ENCODE measurements around the gene KLF16.
"Not testable (repeated sequence)": the region's sequence is repeated elsewhere in the genome, so short reads cannot be mapped to it uniquely, and the experiment has no call there.

The KLF16 gene

DNA sequence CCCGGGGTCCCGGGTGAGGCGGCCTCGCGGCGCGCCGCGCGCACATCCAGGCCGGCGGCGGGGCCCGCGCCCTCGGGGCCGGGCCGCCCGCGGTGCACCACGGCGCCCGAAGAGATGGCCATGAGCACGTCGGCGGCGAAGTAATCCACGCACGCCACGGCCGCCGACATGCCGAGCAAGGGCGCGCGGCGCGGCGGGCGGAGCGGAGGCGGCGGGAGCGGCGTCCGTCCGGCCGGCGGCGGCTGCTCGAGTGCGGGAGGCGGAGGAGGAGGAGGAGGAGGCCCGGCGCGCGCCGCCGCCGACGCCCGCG lies at the start of gene KLF16:
KLF16 (minus strand) TSS at position 252 of the 310 bp plus-strand sequence; CDS start at position 170, 82 bp downstream.
- DNase-seq (ENCODE audit: low read depth), result no peak

DNA sequence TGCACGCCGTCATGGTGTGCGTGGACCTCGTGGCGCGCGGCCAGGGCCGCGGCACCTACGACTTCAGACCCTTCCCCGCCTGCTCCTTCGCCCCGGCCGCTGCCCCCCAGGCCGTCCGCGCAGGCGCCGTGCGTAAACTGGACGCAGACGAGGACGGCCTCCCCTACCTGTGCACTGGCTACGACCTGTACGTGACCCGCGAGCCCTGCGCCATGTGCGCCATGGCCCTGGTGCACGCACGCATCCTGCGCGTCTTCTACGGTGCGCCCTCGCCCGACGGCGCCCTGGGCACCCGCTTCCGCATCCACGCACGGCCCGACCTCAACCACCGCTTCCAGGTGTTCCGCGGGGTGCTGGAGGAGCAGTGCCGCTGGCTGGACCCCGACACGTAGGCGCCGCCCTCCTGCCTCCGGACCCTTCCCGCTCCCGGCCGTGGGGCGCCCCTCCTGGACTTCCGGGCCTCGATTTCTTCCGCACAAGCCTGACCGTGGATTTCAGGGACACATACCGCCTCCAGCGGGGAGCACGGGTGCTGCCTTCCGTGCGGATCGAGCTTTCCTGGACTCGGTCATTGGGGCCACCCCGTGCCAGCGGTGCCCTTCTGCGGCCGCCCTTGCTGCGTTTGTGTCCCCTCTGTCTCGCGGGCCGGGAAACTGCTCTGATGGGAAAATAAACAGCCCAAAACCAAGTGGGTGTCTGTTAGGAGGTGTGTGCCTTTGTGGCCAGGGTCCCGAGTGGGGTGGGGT lies 49.6 kb upstream of the KLF16 start:
- DNase-seq (ENCODE audit: low read depth), result no peak

DNA sequence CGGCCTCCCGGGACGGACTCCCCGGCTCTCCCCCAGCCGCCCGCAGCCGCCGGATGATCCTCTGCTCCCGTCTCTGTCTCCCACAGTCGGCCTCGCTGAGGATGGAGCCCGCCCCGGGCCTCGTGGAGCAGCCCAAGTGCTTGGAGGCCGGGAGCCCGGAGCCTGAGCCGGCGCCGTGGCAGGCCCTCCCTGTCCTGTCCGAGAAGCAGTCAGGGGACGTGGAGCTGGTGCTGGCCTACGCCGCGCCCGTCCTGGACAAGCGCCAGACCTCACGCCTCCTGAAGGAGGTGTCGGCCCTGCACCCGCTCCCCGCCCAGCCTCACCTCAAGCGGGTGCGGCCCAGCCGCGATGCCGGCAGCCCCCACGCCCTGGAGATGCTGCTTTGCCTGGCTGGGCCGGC lies 48.6 kb upstream of the KLF16 start:
- DNase-seq (ENCODE audit: low read depth), result no peak

DNA sequence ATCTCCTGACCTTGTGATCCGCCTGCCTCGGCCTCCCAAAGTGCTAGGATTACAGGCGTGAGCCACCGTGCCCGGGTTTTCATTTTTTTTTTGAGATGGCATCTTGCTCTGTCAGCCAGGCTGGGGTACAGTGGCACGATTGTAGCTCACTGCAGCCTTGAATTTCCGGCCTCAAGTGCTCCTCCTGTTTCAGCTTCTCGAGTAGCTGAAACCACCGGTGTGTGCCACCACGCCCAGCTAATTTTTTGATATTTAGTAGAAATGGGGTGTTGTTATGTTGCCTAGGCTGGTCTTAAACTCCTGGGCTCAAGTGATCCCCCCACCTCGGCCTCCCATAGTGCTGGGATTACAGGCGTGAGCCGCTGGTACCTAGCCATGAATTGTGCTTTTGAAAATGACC lies 47.7 kb upstream of the KLF16 start:
- DNase-seq (ENCODE audit: low read depth), result no peak

DNA sequence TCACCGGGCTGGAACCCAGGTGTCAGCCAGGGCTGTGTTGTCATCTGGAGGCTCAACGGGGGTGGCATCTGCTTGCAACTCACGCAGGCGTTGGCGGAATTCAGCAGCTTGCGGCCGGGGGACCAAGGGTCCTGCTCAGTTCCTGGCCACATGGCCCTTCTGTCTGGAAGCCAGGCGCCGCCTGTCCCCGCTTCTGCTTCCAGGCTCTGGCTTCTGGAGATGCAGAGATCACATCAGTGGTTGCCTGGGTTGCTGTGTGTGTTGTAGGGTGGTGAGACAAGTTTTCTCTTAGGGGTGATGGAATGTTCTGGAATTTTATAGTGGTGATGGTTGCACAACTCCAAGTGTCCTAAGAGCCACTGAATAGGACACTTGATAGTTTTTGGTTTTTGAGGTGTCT lies 46.8 kb upstream of the KLF16 start:
- no peak for DNase-seq (ENCODE audit: low read depth)

DNA sequence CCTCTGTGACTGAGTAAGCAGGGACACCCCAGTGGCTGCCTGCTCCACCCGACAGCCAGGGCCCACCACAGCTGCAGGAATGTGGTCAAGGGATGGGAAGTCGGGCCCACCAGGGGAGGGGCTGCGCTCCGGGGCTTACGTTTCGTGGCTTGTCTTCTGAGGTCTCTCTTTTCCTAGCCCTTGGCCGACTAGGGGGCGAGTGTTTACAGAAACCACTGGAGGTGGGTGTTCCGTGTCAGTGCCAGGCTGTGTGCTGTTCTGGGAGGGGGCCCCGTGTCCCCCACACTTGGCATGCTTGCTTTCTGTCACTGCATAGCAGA lies 46.3 kb upstream of the KLF16 start:
- DNase-seq (ENCODE audit: low read depth), result no peak

DNA sequence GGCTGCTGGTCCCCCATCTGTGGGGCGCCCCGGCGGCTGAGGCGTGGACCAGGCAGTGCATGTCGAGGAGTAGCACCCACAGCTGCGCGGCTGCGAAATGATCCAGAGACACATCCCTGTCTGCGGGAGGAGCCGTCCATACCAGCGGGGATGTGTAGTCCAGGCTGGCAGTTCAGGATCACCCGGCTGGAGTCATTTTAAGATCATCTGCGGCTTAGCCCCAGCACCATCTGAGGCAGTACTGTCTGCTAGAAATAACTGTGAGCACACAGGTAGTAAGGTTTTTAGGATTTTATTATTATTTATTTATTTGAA lies 44.9 kb upstream of the KLF16 start:
- no peak for DNase-seq (ENCODE audit: low read depth)

DNA sequence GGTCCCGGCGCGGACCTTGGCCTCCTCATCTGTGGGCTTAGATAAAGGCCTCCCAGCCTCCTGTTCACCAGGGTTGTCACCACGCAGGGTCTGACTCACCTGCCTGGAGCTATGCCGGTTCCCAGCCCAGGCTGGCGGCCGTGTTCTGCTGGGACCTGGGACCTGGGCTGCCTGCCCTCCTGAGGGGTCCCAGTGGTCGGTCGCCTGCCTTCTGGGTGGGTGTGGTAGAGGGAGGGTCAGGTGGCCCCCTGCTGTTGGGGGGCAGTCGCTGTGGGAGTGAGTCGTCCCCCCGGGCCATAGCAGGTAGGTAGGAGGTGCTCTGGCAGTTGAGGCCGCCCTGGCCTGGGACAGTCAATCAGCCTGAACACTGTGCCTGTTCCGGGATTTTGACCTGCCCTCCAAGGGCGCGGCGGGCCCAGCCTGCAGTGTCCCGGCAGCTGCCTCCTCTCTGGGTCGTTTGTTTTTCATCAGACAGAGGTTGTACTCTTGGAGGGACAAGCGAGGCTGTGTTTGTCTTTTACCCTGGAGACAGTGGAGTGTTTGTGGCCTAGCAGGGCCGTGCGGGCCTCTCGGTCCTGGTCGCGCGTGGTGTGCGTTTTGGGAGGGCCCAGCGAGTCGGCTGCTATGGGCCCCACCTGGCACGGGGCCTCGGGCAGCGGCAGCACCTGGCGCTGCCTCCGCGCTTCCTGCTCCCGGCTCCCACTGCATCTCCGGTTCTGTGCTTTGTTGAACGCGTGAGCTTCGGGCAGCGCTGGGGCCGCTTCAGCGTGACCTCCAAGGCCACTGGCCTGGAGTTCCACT lies 44.4 kb upstream of the KLF16 start:
- DNase-seq (ENCODE audit: low read depth), result no peak

DNA sequence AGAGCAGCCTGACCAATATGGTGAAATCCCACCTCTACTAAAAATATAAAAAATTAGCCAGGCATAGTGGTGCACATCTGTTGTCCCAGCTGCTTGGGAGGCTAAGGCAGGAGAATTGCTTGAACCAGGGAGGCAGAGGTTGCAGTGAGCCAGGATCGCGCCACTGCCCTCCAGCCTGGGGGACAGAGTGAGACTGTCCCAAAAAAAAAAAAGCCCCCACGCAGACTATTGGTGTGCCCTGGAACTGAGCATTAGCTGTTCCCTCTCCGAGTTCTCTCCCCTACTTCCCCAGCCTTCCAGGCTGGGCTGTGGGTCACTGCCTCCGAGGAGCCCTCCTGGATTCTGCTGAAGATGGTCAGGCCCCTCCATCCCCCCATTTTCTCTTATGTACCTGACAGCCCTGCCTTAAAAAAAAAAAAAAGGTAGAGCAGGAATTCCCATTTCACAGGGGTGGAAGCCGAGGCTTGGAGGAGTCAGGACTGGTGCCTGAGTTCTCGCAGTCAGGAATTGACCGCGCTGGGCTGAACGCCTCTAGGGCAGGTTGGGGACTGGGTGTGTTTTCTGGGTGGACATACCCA lies 43.7 kb upstream of the KLF16 start:
- DNase-seq (ENCODE audit: low read depth), result no peak

DNA sequence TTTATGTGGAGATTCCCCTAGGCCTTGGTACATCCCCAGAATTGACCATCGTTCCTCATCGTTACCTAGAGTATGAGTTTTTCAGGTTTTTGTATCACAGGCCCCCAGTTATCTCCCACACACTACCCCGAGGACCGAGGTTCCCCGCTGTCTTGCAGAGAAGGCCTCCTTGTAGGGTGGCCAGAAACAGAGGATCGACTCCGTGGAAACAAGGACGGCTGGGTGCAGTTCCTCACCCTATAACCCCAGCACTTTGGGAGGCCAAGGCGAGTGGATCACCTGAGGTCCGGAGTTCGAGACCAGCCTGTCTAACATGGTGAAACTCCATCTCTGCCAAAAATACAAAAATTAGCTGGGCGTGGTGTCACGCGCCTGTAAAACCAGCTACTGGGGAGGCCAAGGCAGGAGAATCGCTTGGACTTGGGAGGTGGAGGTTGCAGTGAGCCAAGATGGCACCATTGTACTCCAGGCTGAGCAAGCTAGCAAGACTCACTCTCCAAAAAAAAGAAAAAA lies 42.5 kb upstream of the KLF16 start:
- no peak for DNase-seq (ENCODE audit: low read depth)

DNA sequence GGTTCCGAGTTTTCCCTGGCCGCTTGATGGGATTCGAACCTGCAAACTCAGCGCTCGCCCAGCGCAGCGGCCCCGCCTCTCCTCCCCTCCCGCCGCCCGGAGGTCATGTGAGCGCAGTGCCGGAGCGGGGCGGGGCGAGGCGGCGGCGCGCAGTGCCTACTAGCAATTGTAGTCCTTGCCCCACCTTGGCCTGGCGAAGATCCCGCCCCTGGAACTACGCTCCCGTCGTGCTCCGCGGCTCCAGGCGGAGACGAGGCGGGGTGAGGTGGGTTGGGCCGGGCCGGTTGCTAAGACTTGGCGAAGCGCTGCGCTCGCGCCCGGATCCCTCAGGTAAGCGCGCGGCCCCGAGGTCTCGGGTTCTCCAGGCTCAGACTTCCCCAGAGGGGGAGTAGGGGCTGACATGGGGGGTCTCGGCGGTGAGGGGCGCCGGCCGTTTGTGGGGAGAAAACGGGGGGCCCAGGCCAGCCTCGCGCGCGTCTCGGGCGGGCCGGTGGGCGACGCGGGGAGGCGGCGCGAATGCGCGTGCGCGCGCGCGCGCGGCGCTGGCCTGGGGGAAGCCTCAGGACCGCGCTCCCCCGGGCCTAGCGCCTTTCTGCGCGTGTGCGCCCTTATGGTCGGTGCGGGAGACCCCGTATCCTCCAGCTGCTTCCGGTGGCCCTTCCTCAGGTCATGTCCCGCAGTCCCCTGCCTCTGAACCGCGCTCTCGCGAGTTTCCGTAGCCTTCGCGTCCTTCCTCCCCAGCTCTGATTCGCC lies 41.9 kb upstream of the KLF16 start, which contains the start of the genes ADAT3 and SCAMP4:
ADAT3 (plus strand) TSS at position 290 of the 753 bp plus-strand sequence. CDS start 6,649 bp downstream, outside the sequence.
SCAMP4 (plus strand) TSS at position 290 of the 753 bp plus-strand sequence. CDS start 9,621 bp downstream, outside the sequence.
- DNase-seq (ENCODE audit: low read depth), result peak; percentile 97

DNA sequence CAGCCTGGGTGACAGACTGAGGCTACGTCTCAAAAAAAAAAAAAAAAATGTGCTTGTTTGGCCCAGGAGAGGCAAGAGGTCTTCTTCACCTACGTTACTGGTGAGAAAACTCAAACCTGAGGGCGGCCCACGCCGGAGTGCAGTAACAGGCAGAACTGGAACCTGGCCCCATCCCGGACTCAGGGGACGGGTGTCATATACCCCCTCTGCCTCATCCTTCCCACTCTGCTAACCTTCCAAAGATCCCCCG lies 41.4 kb upstream of the KLF16 start:
- DNase-seq (ENCODE audit: low read depth), result no peak

DNA sequence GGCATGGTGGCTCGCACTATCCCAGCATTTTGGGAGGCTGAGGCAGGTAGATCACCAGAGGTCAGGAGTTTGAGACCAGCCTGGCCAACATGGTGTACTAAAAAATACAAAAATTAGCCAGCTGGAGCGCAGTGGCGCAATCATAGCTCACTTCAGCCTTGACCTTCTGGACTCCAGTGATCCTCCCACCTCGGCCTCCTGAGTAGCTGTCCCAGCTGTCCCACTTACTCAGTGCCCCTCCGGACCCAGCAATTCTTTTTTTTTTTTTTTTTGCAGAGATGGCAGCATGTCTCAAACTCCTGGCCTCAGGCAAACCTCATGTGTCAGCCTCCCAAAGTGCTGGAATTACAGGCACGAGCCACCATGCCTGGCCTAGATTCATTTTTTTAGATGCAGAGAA lies 39.5 kb upstream of the KLF16 start:
- no peak for DNase-seq (ENCODE audit: low read depth)

DNA sequence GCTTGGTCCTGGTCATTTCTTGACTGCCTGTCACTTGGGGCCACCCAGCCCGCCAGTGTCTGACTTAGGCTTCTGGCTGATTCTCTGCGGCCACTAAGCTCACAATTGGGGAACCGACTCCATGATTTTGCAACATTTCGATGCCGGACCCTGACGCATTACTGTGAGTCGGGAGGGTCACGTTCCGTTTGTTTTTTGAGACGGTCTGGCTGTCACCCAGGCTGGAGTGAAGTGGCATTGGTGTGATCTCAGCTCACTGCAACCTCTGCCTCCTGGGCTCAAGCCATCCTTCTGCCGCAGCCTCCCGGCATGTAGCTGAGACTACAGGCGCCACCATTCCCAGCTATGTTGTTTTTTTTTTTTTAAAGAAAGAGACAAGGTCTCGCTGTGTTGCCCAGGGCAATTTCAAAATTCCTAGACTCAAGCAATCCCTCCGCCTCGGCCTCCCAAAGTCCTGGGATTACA lies 38.6 kb upstream of the KLF16 start:
- DNase-seq (ENCODE audit: low read depth), result no peak

DNA sequence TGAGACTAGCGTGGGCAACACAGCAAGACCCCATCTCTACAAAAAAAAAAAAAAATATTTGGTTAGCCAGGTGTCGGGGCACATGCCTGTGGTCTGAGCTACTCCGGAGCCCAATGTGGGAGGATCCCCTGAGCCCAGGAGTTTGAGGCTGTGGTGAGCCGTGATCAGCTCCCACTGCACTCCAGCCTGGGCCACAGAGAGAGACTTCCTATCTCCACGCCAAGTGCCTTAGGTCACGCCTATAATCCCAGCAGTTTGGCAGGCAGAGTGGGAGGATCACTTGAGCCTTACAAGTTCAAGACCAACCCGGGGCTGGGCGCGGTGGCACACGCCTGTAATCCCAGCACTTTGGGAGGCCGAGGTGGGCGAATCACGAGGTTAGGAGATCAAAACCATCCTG lies 33.1 kb upstream of the KLF16 start:
- DNase-seq (ENCODE audit: low read depth), result no peak

DNA sequence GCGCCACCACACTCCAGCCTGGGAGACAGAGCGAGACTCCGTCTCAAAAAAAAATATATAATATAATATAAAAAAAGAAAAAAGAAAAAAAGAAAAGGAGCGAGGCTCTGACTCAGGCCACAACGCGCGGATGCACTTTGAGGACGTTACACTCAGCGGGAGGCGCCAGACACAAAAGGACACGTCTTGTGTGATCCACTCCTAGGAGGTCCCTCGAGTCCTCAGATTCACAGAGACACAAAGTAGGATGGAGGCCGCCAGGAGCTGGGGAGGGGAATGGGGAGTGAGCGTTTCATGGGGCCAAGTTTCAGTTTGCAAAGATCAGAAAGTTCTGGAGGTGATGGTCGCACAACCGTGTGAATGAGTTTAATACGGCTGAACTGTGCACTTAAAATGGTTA lies 30.4 kb upstream of the KLF16 start:
- no peak for DNase-seq (ENCODE audit: low read depth)

DNA sequence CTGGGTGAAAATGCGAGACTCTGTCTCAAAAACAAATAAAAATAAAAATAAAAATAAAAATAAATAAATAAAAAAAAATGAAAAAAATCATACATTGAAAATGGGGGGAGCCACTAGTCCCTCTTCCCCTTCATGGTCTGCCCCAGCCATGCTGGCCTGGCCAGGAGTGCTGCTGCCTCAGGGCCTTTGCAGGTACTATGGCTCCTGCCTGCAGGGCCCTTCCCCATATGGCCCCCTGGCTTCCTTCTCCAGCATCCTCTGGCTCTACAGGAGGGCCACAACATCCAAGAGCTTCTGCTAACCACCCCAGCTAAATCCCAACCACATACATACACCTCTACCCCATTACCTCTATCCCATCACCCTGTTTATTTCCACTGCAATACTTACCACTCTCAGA lies 26.5 kb upstream of the KLF16 start:
- DNase-seq (ENCODE audit: low read depth), result no peak

DNA sequence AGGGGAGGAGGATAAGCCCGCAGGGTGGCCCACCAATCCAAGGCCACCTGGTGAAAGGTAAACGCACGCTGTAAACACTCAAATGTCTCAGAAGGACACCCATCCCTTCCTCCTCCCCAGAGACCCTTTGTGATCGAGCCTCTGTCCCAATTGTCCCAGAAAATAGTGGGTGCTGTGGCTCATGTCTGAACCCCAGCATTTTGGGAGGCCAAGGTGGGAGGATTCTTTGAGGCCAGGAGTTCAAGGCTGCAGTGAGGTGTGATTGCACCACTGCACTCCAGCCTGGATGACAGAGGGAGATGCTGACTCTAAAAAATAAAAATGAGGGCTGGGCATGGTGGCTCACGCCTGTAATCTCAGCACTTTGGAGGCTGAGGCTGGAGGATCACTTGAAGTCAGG lies 25.0 kb upstream of the KLF16 start:
- no peak for DNase-seq (ENCODE audit: low read depth)

DNA sequence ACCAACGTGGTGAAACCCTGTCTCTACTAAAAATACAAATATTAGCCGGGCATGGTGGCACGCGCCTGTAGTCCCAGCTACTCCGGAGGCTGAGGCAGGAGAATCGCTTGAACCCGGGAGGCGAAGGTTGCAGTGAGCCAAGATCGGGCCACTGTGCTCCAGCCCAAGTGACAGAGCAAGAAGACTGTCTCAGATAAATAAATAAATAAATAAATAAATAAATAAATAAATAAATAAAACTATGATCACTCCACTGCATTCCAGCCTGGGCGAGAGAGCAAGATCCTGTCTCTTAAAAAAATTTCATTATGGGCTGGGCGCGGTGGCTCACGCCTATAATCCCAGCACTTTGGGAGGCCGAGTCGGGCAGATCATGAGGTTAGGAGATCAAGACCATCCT lies 23.0 kb upstream of the KLF16 start:
- not testable (repeated sequence) for DNase-seq (ENCODE audit: low read depth)

DNA sequence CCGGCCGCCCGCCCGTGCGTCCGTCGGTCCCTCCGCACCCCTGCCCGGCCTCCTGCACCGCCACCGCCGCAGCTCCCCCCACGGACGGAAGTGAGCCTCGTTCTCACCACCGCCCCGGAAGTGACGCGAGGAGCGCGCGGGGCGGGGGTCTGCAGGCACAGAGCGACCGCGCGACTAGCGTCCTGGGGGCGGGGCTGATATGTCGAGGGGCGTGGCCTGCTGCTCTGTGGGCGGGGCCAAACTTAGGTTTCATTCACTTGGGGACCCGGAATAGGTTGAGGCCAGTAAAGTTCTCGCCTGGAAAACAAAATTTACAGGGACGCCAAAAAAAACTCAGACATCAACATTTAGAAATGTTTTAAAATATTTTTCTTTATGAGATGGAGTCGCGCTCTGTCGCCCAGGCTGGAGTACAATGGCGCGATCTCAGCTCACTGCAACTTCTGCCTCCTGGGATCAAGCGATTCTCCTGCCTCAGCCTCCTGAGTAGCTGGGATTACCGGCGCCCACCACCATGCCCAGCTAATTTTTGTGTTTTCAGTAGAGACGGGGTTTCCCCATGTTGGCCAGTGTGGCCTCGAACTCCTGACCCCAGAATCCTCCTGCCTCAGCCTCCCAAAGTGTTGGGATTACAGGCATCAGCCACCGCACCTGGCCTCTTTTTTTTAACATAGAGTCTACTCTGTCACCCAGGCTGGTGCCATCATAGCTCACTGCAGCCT lies 22.2 kb upstream of the KLF16 start, which contains the start of gene ABHD17A:
ABHD17A (minus strand) TSS at position 99 of the 722 bp plus-strand sequence. CDS start 3,930 bp downstream, outside the sequence.
- DNase-seq (ENCODE audit: low read depth), result peak; percentile 79

DNA sequence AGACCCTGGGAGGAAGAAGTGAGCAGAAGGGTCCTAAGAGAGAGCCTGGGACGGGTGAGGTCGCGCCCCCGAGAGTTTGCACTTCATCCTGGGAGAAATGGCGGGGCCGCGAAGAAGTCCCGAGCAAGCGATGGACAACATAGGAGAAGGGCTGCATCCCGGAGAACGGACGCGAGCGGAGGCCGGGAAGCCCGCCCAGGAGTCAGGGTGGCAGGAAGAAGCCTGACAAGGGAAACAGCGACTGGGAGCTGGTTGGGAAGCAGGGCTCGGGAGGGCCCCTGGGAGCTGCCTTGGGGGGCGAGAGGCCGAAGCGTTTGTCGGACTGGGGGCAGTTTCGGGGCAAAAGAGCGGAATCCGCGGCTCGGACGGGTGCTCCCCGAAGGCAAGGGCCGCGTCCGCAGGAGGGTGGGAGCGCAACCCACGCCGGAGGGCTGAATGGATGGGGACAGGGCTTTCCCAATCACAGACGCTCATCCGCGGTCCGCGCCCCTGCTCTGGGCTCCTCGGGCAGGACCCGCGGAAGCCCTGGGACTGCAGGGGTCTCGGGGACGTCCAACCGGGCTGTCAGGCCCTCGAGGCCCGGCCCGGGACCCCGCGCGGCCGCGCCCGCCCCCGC lies 21.4 kb upstream of the KLF16 start:
- DNase-seq (ENCODE audit: low read depth), result no peak
